ENCODE measurements around the gene ANKRD63.

Gene ANKRD63

DNA sequence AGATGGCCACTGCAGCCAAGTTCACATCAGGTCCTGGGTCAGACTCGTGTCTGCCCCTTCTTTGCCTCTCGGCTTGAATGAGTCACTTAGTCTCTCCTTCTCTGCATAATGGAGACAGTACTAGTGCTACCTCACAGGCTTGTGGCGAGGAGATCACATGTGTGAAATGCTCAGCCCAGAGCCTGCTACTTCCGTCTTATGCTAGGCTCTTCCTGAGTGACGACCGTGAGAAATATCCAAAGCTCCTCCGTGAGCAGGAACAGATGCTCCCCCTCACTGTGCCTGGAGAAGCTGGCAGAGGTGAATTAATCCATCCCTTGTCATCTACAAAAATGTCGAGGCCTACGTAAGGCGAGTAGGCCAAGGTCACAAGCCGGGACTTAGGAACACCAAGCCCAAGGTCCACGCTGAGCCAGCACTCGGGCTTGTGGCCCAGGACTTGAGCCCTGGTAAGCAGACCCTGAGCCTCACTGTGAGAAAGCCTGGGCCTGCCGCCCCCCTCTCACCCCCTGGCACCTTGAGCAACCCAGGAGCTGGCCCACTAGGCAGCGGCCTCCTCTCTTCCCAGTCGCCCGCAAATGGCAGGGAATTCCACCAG is 26.1 kb downstream of the ANKRD63 start:
- H3K27me3 ChIP-seq (ENCODE audit: control insufficient read depth, low read length) = peaks cover 43% of the 10 kb centered on the region
- no peaks in the 10 kb centered on the region for H3F3A ChIP-seq (ENCODE audit: control insufficient read depth, insufficient read depth)
- no peak overlapping the region for H3K4me3 ChIP-seq (ENCODE audit: low read length)
- H3K79me2 ChIP-seq (ENCODE audit: control insufficient read depth, low read length) = no peaks in the 10 kb centered on the region
- H3K4me2 ChIP-seq (ENCODE audit: low read length) = no peak overlapping the region
- no peaks in the 10 kb centered on the region for H4K20me1 ChIP-seq (ENCODE audit: control insufficient read depth, insufficient read depth, low read depth, low read length)
- no peaks in the 10 kb centered on the region for H3K9me3 ChIP-seq (ENCODE audit: control insufficient read depth, insufficient read depth, low read length)
- no peaks in the 10 kb centered on the region for H3K9me2 ChIP-seq (replicated peaks; ENCODE audit: control insufficient read depth, low read length)
- no peak overlapping the region for H3K27ac ChIP-seq (ENCODE audit: low read depth, low read length)
- no peak for TF ChIP-seq EZH2phosphoT487 (IDR thresholded peaks at IDR 0.05; ENCODE audit: borderline replicate concordance, low read length)
- TF ChIP-seq, protein P1, sequence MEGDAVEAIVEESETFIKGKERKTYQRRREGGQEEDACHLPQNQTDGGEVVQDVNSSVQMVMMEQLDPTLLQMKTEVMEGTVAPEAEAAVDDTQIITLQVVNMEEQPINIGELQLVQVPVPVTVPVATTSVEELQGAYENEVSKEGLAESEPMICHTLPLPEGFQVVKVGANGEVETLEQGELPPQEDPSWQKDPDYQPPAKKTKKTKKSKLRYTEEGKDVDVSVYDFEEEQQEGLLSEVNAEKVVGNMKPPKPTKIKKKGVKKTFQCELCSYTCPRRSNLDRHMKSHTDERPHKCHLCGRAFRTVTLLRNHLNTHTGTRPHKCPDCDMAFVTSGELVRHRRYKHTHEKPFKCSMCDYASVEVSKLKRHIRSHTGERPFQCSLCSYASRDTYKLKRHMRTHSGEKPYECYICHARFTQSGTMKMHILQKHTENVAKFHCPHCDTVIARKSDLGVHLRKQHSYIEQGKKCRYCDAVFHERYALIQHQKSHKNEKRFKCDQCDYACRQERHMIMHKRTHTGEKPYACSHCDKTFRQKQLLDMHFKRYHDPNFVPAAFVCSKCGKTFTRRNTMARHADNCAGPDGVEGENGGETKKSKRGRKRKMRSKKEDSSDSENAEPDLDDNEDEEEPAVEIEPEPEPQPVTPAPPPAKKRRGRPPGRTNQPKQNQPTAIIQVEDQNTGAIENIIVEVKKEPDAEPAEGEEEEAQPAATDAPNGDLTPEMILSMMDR (IDR thresholded peaks at IDR 0.05; ENCODE audit: low read depth, low read length, poor library complexity, severe bottlenecking) = no peak
- H3K36me3 ChIP-seq (ENCODE audit: control insufficient read depth, low read length) = no peaks in the 10 kb centered on the region
- H3K4me1 ChIP-seq (ENCODE audit: control insufficient read depth, low read length) = no peaks in the 10 kb centered on the region

DNA sequence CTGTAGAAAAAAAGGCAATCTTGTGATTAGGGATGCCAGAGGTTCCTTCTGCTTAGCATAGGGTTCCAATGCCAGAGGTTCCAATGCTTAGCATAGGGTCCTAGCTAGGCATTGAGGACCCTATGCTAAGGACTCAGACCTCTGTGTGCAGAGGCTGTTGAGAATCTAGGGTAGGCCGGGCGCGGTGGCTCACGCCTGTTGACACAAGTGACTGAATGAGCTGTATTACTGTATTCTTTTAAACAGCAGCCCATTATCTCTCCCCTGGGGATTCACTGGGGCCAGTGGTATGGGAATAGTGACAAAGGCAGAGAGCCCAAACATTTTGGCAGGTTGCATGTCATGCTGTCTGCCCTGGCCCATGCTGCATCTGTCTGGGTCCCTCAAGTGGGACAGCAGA is 27.8 kb downstream of the ANKRD63 start:
- Histone ChIP-seq H3K9me2 (replicated peaks; ENCODE audit: control insufficient read depth, low read length) (no peaks in the 10 kb centered on the region), H3F3A (ENCODE audit: control insufficient read depth, insufficient read depth) (no peaks in the 10 kb centered on the region), H3K4me2 (ENCODE audit: low read length) (no peak overlapping the region), H3K27me3 (ENCODE audit: control insufficient read depth, low read length) (peaks cover 52% of the 10 kb centered on the region), H3K4me3 (ENCODE audit: low read length) (no peak overlapping the region), H4K20me1 (ENCODE audit: control insufficient read depth, insufficient read depth, low read depth, low read length) (no peaks in the 10 kb centered on the region), H3K79me2 (ENCODE audit: control insufficient read depth, low read length) (no peaks in the 10 kb centered on the region), H3K27ac (ENCODE audit: low read depth, low read length) (no peak overlapping the region), H3K36me3 (ENCODE audit: control insufficient read depth, low read length) (no peaks in the 10 kb centered on the region), H3K9me3 (ENCODE audit: control insufficient read depth, insufficient read depth, low read length) (no peaks in the 10 kb centered on the region), H3K4me1 (ENCODE audit: control insufficient read depth, low read length) (no peaks in the 10 kb centered on the region)
- TF ChIP-seq, protein P1 (IDR thresholded peaks at IDR 0.05; ENCODE audit: low read depth, low read length, poor library complexity, severe bottlenecking) = no peak
- no peak for TF ChIP-seq EZH2phosphoT487 (IDR thresholded peaks at IDR 0.05; ENCODE audit: borderline replicate concordance, low read length)

DNA sequence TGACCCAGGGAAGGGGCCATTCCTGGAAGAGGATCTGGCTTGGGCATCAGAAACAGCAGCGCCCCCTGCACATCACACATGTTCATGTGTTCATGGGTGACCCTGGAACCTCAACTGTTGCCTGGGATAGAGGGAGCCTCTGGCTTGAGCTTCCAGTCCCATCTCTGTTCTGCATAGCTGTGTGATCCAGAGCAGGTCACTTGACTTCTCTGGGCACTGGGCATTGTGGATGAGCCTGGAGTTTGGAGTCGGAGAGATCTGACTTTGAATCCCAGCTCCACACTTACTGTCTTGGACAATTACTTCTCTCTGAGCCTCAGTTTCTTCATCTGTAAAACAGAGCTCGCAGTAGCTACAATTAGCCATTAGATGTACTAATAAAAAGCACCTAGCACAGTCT is 28.4 kb downstream of the ANKRD63 start:
- peaks cover 49% of the 10 kb centered on the region for H3K27me3 ChIP-seq (ENCODE audit: control insufficient read depth, low read length)
- no peak overlapping the region for H3K27ac ChIP-seq (ENCODE audit: low read depth, low read length)
- no peak overlapping the region for H3K4me2 ChIP-seq (ENCODE audit: low read length)

More for the DNA sequence above, 28.4 kb downstream of the ANKRD63 start:
- H3K9me2 ChIP-seq (replicated peaks; ENCODE audit: control insufficient read depth, low read length) = no peaks in the 10 kb centered on the region
- H3K9me3 ChIP-seq (ENCODE audit: control insufficient read depth, insufficient read depth, low read length) = no peaks in the 10 kb centered on the region
- no peaks in the 10 kb centered on the region for H3K79me2 ChIP-seq (ENCODE audit: control insufficient read depth, low read length)
- H3F3A ChIP-seq (ENCODE audit: control insufficient read depth, insufficient read depth) = no peaks in the 10 kb centered on the region
- TF ChIP-seq, protein P1 (IDR thresholded peaks at IDR 0.05; ENCODE audit: low read depth, low read length, poor library complexity, severe bottlenecking) = peak; percentile 18
- TF ChIP-seq EZH2phosphoT487 (IDR thresholded peaks at IDR 0.05; ENCODE audit: borderline replicate concordance, low read length) = no peak
- no peak overlapping the region for H3K4me3 ChIP-seq (ENCODE audit: low read length)
- no peaks in the 10 kb centered on the region for H3K4me1 ChIP-seq (ENCODE audit: control insufficient read depth, low read length)
- no peaks in the 10 kb centered on the region for H4K20me1 ChIP-seq (ENCODE audit: control insufficient read depth, insufficient read depth, low read depth, low read length)
- no peaks in the 10 kb centered on the region for H3K36me3 ChIP-seq (ENCODE audit: control insufficient read depth, low read length)
